HCEC 1CT (cell line): ENCODE measurements around the gene IP6K3.

Experiments used
- DNase-seq: peaks from one replicate; pipeline ENCODE4 v3.0.0-alpha.2; 2017

The IP6K3 gene

DNA sequence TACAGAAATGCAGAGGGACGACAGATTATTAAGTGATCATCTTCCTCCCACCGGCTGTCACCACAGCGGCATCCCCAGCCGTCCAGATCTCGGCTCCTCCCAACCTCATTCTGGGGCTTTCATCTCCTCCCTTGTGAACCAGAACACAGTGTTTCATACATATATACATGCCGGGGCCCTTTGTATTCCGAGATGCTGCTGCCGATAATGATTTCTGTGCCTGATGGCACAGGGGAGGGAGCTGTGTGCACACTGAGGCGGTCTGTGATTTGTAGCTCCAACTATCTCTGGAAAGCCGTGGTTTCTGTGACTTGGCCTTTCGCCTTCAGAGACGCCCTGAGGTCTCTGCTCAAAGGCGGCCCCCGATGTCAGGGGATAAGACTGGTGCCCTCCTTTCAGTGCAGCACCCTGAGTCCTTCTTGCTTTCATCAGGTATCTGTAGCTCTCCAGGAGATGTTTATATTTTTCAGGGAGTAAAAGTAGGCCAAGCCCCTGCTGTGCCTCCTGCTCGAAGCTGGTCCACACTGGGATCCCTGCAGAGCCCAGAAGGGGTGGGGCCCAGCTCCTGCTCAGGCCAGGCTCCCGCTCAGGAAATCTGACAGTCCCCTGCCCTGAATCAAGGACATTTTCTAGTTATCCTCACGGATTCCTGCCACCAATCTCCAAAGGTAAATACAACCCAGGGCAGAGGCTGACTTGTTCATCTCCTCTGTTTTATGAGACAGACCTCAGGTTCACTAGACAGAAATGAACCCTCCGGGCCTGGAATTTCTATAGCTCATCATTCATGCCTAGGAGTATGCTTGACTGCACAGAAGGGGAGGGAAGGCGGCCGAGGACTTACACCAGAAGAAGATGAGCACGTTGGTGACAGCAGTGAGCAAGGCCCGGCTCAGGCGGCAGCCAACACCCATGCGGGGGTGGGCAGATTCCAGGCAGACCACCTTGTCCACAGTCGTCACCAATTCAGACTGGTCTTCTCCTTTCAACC lies 31.0 kb upstream of the IP6K3 start:
- DNase-seq: no peak

DNA sequence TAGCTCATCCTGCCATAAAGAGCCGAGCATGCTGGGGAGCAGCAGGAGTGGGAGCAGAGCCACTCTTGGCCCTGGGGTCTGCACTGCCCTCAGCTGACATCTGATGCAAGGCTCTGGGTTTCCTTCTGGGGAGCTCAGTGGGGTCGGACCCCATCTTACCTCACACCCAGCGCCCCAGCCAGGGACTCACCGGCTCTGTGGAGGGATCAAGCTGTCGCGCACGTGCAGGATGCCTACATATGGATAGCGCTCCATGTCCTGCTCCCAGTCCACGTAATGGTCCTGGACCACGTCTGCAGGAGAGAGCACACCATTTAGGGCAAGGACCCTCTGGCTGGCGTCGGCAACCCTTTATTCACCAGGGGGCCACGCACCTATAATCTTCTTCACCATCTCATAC lies 30.1 kb upstream of the IP6K3 start:
- no peak for DNase-seq

DNA sequence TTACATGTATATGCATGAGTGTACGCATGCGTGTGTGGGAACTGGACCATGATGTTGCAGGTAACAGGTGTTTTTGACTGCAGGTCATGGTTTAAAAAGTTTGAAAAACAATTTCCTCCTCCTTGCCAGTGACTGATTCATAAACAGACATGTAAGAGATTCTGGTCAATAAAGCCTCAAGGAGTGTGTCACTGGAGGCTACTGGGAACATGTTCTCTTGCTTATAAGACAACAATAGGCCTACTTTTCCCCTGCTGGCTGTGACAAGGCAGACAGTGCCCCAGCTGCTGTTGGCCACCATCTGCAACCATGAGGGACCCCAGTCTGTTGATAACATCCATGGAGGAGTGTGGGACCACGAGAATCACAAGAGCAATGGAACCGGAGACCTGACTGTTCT lies 29.5 kb upstream of the IP6K3 start:
- DNase-seq: no peak

DNA sequence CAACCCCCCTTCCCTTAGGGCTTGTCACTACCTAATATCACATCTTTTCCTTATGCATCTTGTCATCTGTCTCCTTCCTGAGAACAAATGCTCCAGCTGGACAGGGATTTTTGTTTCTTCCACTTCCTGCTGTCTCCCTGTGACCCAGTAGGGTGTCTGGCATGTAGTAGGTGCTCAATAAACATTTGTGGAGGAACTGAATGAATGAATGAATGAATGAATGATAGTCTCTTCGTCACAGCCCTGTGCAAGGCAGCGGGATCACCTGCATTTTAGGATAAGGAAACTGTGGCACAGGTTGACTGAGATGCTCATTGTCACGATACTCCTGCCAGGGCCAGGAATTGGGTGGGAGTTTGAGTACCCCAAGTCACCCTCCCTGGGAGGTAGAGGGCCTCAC lies 28.1 kb upstream of the IP6K3 start:
- no peak for DNase-seq

DNA sequence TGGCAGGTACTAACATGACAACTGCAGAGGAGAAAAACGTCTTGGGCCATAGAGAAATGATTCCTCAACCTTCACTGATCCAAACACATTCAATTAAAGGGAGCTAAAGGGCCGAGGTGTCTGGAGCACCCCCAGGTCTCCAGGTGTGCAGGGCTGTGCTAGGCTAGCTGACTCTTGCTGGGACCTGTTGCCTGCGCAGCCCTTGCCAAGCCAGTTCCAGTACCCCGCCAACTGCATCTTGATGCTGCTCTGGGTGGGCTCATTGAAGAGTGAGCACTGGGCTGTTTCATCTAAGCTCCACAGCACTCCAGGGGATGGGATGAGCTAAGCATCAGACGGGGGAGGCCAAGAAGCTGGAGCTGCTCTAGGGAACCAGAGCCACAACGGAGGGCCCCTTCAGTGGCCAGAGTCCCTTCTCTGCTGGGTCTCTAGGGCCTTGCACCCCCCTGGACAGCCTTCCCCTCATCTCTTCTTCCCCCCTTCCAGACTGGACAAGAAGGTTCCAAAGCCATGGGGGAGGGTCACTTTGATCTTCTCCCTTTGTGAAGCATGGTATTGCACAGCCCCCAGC lies 26.3 kb upstream of the IP6K3 start:
- DNase-seq: no peak

DNA sequence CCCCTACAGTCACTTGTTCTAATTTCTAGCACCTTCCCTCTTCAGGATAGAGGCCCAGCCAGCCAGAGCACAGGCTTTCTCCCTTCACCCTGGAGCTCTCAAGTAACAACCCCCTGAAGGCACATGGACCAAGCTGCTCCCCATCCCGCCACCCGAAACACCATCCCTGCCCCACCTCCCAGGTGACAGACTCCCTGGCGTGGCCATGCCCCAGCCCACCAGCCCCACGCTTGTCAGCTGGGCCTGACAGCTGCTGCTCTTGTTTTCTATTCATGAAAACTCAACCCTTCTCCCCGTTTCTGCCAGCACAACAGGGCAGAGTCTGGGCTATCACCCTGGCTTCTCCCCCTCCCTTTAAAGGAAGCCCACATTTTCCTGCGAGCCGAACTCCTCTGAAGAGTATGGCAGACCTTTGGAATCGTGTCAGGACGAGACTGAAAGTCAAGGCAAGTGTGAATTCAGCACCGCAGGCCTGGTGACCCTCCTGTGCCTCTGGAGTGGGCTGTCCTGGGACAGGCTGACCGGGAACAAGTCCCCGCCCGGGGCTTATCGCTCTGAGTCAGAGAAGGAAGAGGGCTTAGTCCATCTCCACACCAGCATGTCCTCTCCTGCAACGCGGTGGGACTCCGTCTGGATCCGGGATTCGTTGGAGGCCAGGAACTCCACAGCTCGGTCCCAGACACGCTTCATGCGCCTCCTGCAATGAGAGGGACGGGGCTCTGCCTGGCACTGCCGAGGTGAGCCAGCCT lies 25.6 kb upstream of the IP6K3 start:
- DNase-seq: no peak

DNA sequence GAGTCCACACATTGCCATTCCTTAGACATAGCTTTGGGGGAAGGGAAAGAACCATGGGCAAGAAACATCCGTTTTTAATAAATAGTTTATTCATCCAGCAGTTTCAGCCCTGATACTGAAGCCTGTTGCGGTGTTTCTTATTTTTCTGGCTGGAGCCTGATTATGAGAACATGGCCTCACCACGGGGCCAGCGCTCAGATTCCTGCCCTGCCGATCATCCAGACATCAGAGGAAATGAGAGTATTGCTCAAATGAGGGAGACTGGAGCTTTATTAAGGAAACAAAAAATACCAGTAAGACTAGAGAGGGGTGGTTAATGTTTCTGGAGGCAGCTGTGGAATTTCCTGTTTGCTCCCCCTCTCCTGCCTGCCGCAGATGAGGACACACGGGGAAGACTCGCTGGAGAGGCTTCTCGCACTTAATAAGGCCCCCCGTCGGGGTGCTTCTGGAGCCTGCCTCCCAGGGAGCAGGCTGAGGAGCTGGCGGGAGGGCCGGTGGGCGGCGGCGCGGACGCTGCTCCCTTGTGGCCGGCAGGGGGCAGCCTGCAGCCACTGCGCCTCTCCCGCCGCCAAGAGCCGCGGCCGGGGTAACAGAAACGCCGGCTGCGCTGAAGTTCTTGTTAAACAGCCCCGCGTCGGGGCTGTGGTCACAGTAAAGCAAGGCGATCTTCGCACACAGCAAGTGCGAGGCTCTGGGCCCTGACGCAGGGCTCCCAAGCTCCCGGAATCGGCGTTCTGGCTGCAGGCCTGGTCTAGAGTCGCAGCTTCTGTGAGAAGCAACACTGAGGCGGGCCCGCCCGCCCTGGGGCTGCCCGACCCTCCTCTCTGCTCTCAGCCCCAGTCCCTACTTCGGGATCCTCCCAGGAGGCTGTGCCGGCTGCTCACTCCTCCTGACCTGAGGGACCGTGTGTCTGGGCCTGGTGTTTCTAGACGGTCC lies 24.7 kb upstream of the IP6K3 start:
- DNase-seq: peak; percentile 97

DNA sequence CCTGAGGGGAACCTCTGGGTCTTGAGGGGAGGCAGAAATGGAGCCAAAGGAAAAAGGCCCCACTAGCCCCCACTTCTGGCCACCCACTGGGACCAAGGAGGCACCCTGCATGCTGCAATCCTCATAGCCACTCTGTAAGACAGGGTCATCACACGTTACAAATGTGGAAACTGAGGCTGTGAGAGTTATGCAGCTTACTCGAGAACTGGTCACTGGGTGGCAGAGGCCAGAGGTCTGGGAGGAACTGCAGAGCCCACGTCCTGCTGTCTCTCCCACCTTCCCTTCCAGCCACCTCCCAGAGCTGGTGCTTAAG lies 24.1 kb upstream of the IP6K3 start:
- no peak for DNase-seq

DNA sequence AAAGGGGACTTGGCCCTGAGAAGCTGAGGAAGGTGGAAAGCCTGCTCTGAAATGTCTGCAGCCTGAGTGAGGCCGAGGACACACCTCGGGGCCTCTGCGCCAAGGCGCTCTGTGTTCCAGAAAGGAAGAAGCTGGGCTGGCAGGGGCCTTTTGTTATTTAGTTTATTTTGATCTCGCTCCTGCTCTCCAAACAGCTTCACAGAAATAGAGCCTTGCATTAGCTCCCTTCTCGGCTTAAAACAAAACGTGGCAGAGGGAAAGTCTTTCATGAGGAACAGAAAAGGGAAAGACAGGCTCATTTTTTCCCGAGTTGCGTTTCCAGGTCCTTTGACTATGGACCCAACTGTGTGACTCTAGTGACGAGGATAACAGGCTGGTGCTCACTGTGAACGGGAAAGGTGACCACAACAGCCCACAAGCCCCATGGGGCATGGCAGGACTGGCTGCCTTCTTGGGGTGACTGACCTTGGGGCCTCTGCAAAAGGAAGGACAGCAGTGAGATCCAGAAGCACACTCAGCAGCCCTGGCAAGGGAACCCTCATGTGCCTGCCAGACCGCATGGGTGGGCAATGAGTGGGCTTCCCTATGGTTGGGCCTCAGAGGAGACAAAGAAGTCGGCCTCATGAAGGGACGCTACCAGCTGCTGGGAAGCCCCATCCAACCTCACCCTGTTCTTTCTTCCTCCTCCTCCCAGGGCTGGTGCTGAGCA lies 23.6 kb upstream of the IP6K3 start:
- no peak for DNase-seq

DNA sequence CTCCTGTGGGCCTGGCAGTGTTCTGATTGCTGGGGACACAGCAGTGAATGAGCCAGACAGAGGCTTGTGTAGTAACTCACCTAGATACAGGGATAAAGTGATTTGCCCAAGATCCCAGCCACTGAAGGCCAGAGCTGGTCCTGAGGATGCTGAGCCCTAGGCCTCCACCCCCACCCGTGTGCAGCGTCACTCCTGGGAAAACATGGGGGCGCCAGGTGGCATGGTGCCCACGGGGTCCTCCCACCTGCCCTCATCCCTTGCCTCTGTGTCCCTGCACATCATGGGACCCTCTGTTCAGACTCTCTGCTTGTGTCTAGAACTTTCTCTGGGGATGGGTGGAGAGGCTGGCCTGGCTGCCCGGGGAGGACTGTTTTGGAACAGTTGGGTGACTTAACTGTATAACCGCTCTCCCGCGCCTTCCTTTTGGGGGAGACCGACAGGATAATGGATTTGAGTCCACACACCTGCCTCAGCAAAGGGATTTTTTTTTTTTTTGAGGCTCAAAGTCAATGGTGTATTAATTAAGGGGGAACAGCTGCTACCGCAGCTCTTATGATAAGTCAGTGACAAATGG lies 22.6 kb upstream of the IP6K3 start:
- DNase-seq: no peak

DNA sequence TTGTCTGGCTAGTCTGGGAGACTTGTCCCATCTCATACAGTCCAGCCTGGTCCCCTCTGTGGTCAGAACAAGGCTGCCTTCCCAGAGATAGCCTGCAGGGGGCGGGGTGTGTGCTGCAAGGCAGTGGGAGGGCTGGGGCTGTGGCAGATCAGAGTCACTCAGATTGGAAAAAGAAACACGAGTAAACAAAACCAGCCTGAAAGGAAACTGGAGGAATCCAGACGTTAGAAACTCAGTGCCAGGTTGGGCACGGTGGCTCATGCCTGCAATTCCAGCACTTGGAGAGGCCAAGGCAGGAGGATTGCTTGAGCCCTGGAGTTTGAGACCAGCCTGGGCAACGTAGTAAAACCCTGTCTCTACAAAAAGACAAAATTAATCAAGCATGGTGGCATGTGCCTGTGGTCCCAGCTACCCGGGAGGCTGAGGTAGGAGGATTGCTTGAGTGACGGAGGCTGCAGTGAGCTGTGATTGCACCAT lies 22.0 kb upstream of the IP6K3 start:
- peak; percentile 70 for DNase-seq

DNA sequence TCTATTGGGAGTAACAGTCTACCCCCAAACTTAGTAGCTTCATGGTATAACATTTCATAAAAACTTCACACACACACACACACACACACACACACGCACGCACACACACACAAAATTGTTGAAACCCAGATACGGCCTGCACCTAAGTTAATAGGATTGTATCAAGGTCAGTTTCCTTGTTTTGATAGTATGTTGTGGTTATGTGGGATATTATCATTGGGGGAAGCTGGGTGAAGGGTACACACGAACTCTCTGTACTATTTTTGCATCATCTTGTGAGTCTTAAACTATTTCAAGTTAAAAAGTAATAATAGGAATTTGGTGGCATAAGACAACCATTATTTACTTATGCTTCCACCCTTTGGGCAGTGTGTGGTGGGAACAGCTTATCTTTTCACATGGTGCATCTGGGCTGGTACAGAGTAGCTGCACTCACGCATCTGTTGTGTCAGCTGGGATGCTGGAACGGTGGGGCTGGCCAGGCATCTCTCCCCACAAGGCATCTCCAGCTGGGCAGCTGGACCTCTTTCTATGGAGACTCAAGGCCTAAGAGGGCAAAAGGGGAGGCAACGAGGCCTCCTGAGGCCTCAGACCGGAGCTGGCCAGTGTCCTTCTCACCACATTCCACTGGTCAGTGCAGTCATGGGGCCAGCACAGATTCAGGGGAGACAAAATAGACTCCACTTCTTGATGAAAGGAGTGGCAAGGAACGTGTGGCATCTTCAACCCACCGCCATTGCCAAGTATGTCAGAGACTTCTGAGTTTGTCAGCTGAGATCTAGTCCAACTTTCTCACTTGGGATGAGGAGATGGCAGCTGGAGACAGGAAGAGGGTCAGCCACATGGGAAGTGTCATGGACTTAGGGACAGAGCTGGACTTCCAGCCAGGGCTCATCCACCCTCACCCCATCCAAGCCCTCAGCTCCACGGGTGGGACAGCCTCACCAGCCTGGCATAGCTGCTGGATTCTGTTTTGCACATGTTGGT lies 20.5 kb upstream of the IP6K3 start:
- no peak for DNase-seq

DNA sequence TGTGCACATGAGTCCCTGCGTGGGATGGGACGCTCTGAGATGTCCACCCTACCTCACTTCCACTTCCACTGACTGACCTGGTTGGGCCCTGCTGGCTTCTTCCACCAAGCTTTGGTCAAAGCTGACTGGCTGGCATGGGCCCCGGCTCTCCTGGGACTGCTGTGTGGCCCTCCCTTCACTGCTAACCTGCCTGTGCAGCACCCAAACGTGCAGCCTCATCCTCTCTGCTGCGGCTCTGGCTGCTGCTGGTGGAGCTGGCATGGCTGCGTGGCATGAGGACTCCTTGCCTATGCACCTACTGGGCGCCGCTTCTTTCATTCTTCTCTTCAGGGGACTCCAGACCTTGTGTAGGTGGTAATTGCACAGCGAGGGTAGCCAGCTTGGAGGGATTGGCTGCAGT lies 18.7 kb upstream of the IP6K3 start:
- DNase-seq: no peak

DNA sequence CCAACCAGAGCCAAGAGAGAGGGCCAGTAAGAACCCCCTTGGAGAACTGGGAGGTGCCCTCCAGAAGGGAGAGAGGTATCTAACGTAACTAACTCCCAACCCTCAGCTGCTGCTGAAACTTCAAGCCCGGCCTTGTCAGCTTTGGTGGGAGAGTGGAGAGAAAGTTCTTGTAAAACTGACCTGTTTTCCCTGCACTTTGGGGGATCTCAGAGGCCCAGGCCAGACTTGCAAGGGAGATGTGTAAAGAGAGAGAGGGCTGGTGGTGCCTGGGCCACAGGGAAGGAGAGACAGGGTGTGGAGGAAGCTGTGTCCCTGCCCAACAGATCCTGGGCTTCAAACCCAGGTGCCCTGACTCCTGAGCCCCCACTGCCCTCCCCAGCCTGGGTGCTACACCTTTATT lies 17.3 kb upstream of the IP6K3 start:
- no peak for DNase-seq

DNA sequence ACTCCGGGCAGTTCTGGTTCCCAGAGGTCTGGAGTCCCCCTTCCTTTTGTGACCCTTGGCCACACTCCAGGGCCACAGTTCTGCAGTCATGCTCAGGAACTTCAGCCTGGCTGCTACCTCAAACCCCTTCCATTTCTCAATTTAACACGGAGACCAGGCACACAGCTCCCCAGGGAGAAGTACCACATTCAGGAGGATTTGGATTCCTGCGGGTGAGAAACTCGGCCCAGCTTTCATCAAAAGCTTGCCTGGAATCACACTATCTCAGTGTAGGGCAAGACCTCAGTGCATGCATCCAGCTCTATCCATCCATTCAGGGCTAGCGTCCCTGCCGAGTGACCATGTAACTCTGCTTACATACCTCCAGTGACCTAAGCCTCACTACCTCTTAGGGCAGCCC lies 16.8 kb upstream of the IP6K3 start:
- DNase-seq: no peak

DNA sequence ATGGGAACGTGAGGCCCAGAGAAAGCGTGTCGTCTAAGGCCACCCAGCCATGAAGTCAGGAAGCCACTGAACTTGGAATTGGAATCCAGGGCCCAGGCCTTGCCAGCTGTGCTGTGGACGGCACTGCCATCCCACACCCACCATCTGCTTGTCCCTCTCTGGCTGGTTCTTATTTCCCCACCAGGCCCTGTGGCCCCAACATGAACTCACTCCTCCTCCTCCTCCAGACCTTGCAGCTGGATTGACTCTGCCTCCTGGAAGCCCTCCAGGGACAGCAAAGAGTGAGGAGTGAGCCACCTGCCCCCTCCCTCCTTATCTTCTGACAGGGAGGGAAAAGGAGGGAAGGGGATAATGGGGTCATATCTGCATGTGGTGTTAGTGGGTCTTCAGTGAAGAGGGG lies 16.0 kb upstream of the IP6K3 start:
- no peak for DNase-seq

DNA sequence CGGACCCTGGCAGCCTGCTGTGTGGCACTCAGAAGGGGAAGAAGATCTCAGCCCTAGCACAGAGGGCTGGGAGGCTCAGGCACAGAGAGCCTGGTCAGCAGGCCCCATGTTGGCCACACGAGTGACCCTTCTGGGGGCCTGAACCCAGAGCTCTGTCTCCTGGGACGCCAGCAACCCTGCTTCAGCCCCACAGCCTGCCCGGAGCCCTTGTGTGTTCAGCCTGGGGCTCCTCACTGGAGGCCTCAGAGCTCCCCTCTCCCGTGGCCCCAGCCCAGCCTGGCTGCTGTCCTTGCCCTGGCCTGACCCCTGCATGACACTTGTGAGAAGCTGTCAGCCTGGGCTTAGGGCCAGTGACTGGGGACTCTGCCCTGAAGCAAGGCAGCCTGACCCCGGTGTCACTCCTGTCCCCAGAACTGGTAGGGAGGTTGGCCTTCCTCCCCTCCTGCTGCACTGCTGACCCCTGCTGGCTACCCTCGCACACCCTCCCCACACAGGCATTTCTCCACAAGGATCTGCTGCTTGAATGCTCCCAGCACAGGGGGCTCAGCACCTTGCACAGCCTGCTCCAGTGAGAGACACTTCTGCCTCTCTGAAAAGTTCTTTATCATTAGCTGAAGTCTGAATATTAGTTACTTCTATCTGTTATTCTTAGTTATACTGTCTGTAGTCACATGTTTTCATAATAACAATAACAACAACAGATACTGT lies 15.4 kb upstream of the IP6K3 start:
- DNase-seq: peak; percentile 51

DNA sequence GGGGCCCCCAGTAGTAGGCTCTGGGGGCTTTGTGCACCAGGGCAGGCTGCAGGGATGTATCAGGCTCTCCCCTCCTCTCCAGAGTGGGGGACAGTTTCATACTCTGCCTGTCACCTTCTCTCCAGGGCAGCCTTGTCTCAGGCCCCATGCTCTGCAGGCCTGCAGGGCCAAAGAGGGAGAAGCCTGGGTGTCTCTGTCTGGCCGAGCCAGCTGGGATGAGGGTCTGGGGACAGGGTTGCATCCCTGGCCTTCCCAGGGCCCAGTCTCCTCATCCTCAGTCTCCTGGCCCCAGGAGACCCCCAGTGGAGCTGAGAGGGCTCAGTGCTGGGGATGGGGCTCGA lies 14.8 kb upstream of the IP6K3 start:
- no peak for DNase-seq

DNA sequence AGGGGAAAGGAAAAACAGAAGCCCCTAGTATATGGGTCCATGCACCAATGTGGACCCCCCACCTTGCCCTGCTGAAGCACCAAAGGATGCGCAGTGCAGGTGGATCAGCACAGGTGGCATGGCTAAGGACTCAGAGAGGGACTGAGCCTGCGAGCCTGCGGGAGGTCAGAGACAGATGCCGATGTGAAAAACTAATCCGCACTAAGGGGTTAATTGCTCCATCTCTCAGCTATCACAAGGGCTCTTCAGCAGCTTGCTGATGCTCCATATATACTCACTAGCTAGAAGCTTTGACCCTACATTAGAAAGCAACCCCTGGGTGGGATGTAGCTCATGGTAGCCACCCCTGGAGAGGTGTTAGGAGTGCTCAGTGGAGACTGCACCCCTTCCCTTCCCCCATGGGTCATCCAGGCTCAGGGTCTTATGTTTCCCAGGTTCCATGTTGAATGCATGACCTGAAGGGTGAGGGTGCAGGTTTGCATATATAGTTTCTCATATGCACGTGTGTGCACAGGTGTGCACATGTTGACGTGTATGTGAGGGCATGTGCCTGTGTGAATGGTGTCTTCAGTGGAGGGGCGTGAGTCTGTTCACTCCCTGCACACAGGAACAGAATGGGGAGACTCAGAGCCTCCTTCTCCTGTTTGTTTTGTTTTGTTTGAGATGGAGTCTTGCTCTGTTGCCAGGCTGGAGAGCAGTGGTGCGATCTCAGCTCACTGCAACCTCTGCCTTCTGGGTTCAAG lies 13.4 kb upstream of the IP6K3 start:
- DNase-seq: no peak
